ENCODE measurements around the gene NDUFB7. TPM values are rescaled to one million over a fixed set of nuclear protein-coding genes. Genes with fewer than 3 reads are reported as not detected.
A peak's percentile ranks its signal among the peaks of the same experiment; 100 is the strongest.
"Not testable (repeated sequence)": the region's sequence is repeated elsewhere in the genome, so short reads cannot be mapped to it uniquely, and the experiment has no call there.

Gene NDUFB7
- total RNA-seq, 1 donor from 2014 or later: 331 TPM

DNA sequence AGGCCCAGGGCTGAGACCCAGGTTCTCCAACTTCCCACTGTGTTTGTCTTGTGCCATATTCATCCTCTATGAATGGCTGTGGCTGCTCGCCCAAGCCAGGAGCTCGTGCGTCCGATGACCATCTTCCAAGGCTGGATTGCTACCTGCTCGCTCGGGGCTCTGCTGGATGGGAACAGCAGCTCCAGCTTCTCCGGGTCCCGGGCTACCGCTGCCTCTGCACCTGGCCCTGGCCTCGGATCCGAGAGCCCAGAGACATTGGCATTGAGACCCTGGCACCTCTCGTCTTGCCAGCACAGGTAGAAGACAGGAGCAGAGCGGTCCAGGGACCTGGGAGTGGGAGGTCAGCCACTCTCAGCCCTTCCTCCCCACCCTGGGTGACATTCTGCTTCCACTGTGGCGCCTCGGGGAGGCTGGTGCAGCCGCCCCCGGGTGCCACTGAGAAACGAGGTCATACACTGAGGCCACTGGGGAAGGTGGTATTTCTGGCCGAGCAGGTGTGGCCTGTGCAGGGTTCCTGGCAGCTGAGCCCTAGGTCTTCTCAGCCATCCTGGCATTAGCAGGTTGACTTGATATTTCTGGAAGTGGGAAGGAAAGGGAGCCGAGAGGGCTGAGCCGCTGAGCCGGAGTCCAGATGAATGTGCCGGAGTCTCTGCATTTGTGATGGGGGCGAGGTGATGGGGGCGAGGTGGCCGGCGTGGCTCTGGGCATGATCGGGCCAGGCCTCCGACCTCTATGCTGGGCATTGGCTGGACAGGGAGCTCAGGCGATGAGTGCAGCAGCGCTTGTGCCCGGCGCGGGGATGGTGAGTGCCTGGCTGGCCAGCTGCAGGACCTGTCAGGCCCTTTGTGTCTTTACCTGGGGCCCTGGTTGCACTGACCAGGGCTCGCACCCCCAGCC lies 18.6 kb downstream of the NDUFB7 start:
- no peak for DNase-seq (ENCODE audit: low read depth in 2 of 2)

DNA sequence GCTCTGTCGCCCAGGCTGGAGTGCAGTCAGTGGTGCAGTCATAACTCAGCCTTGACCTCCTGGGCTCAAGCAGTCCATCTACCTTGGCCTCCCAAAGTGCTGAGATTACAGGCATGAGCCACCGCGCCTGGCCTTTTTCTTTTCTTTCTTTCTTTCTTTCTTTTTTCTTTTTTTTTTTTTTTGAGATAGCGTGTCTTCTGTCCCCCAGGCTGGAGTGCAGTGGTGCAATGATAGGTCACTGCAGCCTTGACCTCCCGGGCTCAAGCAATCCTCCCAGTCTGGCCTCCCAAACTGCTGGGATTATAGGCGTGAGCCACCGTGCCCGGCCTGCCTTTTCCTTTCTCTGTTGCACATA lies 19.9 kb downstream of the NDUFB7 start:
- not testable (repeated sequence) for DNase-seq (ENCODE audit: low read depth in 2 of 2)

DNA sequence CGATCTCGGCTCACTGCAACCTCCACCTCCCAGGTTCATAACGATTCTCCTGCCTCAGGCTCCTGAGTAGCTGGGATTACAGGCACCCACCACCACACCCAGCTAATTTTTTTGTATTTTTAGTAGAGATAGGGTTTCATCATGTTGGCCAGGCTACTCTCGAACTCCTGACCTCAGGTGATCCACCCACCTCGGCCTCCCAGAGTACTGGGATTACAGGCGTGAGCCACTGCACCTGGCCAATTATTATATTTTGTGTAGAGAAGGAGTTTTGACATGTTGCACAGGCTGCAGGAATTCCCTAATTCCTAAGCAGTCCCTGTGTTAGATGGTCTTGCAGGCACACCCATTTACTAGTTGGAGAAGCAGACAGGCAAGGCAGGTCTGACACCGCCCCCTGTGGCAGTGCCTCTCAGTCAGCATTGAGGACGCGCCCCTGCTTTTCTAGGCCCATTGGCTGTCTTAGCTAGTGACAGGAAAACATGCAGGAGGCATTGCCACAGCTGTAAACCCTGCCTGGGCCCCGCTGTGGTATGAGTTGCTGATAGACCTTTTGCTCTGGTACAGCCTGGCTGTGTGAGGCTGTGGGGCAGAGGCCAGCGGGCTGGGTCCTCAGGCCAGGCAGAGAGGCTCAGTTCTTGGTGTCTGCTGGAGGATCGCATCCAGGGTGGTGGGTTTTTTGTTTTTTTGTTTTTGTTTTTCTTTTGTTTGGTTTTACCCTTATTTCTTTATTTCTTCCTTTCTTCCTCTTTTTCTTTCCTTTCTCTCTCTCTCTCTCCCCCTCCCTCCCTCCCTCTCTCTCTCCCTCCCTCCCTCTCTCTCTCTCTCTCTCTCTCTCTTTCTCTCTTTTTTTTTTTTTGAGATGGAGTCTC lies 20.5 kb downstream of the NDUFB7 start:
- DNase-seq (ENCODE audit: low read depth in 2 of 2): peak in 1 of 2 donors; percentile 43

DNA sequence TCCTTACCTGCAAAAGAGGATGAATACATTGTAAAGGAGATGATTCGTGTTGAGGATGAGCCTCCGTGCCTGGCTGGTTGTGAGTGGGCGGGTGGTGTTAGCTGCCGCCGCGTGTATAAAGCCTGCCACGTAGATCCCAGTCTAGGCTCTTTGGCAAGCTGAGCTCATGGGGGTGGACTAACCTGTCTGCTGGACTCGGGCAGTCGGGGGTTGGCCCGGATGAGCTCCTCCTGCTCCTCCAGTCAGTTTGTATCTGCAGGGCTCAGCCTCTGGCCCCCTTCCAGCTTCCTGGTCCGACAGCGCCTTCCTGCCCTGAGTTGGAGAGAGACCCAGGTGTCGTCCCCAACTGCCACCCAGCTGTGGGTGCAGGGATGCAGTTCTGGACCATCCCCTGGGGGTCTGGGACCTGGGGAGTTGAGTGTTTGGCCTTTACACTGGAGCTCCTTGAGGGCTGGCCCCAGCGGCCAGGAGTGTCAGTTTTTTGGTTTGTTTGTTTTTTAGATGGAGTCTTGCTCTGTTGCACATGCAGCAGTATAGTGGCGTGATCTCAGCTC lies 21.6 kb downstream of the NDUFB7 start:
- DNase-seq (ENCODE audit: low read depth in 2 of 2): peak in 1 of 2 donors; percentile 46

DNA sequence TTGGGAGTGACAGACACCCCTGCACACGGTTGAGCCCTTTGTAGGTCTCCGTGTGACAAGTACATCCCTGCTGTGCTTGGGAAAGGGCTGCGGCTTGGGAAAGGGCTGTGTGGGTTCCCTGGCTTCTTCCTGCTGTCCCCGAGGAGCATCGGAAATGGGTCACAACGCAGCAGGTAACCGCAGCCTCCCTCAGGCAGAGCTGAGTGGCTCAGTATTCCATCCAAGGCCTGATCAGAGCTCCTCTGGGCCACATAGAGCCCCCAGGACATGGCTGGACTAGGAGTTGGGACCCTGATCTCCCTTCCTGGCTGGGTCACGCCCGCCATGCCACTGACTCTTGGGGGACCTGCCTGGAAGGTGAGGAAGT lies 26.2 kb downstream of the NDUFB7 start:
- DNase-seq (ENCODE audit: low read depth in 2 of 2): no peak

DNA sequence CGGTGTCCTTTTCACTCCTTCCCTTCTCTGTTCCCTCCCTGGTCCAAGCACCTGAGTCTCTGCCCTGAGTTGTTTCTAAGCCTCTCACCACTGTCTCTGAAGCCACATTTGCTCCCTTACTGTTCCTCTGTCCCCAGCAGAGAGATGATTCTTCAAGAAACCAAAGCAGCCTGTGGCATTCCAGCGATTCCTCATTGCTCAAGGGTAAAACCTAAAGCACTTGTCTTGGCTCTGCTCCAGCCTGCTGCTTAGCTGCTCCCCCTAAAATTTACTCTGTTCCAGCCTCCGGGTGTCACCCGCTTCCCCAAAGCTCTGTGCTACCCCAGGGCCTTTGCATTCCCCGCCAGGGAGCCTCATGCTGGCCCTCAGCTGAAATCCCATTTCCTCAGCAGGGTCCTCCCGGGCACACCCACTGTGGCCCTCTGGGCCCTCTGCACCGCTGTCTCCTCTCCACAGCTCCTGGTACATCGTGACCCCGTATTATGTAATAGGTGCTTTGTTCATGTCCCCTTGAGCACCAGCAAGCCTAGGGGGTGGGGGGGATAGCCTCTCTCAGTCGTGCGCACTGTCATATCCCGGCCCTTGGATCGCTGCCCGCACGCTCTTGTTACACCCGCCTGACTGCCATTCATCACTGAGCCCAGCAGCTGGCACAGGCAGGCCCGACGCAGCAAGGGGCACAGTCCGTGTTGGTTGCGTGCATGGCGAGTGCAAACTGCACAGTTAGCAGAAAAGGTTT lies 26.7 kb downstream of the NDUFB7 start:
- no peak for DNase-seq (ENCODE audit: low read depth in 2 of 2)

DNA sequence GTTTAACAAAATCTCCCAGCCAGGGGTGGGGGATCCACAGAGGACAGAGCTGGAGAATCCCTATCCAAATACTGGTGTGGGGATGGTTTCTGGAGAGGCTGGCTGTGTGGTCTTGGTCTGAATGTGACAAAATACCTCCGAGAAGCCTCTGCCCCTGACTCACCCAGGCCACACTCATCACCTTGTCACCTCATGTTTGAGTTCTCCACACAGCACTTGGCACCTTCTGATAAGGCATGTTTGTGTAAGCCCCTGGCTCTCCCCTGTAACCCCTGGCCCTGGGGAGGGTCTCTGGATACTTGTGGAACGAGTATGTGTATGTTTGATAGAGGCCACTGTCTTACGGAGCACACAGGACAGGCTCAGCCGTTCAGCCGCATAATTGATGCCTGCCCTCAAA lies 27.8 kb downstream of the NDUFB7 start:
- no peak for DNase-seq (ENCODE audit: low read depth in 2 of 2)

DNA sequence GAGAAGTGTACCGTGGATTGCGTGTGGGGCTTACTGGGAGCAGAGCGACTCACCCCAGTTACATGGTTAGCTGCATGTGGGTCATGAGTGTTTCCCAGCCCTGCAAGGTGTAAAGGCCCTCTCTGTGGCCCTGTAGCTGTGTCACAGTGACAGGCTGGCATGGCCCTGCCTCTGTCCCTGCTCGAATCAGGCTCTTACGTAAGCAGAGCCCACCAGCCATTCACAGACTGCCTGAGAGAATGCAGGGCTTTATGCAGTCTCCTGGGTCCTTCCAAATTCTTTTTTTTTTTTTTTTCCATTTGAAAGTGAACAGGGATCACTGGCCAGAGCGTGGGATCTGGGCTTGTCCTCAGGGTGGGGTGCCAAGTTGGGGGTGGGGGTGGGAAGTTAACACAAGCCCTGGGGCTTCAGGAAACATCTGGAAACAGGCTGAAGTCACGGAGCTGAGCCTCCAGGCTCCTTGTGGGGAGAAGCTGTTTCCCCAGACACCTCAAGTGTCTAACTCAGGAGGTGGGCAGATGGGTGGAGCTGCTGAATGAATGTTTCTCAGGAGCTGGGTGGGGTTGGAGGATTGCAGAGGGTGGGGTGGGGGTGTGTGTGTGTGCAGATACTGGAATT lies 29.0 kb downstream of the NDUFB7 start:
- DNase-seq (ENCODE audit: low read depth in 2 of 2): no peak

DNA sequence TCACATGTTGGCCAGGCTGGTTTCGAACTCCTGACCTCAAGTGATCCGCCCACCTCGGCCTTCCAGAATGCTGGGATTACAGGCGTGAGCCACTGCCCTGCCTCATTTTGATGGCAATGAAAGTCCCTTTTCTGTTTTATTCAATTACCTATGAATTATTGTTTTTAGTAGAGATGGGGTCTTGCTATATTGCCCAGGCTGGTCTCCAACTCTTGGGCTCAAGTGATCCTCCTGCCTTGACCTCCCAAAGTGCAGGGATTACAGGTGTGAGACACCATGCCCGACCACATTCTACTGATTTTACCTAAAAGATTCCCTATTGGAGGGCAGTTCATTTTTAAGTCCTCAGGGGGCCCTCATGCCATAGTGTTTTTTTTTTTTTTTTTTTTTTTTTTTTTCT lies 29.9 kb downstream of the NDUFB7 start:
- not testable (repeated sequence) for DNase-seq (ENCODE audit: low read depth in 2 of 2)

DNA sequence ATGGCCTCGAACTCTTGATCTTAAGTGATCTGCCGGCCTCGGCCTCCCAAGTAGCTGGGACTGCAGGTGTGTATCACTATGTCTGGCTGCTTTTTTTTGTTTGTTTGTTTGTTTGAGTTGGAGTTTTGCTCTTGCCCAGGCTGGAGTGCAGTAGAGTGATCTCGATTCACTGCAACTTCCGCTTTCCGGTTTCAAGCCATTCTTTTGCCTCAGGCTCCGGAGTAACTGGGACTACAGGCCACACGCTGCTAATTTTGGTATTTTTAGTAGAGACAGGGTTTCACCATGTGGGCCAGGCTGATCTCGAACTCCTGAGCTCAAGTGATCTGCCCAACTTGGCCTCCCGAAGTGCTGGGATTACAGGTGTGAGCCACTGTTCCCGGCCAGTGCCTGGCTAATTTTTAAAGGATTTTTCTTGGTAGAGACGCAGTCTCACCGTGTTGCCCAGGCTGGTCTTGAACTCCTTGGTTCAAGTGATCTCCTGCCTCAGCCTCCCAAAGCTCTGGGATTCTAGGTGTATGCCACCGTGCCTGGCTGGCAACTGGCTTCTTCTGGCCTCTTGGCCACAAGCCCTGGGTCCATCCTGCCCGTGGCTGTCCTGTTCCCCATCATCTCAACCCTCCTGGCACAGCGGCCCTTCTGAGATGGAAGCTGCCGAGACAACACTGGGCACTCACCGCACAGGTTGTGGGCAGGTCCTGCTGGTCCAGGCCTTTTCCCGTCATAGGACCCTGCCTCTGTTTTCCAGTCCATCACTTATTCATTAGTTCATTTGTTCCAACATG lies 30.9 kb downstream of the NDUFB7 start:
- no peak for DNase-seq (ENCODE audit: low read depth in 2 of 2)

DNA sequence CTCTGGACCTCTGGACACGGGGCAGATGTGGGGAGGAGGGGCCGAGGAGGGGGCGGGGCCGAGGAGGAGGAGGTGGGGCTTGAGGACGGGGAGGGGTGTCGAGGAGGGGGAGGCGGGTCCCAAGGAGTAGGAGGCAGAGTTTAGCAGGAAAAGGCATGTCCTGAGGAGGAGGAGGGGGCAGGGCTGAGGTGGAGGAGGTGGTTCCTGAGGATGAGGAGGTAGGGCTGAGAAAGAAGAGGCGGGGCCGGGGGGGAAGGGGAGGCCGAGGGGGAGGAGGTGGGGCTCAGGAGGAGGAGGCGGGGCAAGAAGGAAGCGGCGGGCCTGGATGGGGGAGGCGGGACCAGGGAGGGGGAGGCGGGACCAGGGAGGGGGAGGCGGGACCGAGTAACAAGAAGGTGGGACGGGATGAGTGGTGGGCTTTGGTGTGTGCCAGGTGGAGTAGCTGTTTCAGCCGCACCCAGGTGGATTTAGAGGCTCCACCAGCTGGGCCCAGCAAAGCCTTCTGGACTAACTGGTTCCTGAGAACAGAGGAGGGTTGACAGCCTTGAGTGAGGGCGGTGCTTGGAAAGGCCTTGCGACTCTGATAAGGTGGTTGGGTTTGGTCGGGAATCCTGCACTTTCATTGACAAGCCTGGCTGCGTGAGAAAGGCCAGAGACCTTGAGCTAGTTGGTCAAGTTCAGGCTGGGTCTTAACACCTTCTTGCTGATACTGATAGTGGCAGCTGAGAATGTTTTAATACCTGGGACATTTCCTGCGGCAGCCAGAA lies 34.8 kb downstream of the NDUFB7 start:
- DNase-seq (ENCODE audit: low read depth in 2 of 2): peak in 1 of 2 donors; percentile 77

DNA sequence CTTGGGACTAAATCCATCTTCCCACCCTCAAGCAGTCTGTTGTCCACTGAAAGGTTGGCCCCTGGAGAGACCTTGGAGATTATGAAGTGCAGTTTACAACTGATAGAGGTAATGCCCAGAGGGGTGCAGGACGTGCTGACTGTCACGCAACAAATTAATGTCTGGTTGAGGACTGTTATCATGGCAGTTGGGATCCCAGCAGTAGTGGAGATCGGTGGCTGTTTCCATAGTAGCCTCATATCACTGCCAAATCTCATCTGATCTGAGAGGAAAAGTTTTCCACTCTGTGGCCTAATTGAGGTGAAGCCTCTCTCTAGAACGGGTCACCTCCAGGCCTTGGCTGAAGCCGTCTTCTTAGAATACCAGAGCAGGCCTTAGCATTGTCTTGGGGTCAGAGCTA lies 38.4 kb downstream of the NDUFB7 start:
- DNase-seq (ENCODE audit: low read depth in 2 of 2): no peak

DNA sequence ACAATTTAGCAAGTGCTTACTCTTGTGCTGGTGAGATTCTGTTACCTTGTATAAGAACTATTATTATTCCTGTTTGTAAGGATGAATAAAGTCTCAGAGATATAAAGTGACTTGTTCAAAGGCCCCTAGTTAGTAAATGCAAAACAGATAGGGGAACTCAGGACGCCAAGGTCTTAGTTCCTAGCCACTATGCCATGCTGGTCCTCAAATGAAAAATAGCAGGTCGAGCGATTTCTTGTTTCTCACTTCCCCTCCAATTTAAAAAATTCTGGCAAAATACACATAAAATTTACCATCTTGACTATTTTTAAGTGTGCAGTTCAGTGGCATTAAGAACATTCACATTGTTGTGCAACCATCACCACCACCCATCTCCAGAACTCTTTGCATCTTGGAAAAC lies 41.4 kb downstream of the NDUFB7 start:
- DNase-seq (ENCODE audit: low read depth in 2 of 2): no peak

DNA sequence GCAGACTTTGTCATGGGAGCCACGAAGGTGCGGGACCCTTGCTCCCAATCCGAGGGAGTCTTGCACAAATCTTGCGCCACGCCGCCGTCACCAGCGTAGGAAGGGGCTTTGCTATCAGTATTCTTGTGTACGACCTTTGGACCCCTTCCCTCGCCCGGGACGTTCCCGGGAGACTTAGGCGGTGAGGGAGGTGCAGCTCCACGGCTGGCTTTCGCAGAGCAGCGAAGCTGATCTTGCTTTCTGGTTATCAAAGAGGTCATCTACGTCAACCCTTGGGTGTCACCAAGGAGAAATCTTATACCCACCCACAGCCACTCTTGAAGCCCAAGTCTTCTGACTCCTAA lies 41.9 kb downstream of the NDUFB7 start:
- DNase-seq (ENCODE audit: low read depth in 2 of 2): no peak

DNA sequence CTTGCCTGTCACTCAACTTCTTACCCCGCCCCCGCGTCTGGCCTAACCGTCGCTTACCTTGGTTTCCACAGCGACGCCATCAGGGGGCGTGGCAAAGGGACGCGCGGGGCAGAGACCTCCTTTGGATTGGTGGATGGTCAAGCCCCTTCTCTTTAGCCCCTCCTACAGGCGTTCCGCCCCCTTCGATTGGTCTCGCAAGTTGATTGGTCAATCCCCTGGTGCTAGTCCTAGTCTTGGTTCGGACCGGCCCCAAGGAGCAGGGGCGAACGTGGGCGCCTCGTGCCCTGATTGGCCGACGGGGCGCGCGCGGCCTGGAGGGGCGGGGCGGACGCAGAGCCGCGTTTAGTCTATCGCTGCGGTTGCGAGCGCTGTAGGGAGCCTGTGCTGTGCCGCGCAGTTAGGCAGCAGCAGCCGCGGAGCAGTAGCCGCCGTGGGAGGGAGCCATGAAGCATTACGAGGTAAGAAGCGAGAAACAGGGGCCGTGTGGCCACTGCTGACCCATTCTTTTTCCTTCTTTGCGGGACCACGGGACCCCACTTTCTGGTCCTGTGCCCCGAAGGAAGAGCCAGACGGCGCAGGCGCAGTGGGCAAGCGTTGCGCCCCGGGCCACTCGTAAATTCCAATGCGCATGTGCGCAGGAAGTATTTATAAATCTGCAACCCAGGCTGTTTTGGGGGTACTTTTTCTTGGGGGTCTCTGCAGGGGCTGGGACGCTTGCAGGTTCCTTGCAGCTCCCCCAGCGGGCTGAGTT lies 42.4 kb downstream of the NDUFB7 start, which contains the start of gene TECR:
Gene TECR, plus strand, starts transcription at position 341 of the 751 bp plus-strand sequence. Its CDS starts 103 bp downstream, at position 444.
- peak; percentile 100 for DNase-seq (ENCODE audit: low read depth in 2 of 2)

DNA sequence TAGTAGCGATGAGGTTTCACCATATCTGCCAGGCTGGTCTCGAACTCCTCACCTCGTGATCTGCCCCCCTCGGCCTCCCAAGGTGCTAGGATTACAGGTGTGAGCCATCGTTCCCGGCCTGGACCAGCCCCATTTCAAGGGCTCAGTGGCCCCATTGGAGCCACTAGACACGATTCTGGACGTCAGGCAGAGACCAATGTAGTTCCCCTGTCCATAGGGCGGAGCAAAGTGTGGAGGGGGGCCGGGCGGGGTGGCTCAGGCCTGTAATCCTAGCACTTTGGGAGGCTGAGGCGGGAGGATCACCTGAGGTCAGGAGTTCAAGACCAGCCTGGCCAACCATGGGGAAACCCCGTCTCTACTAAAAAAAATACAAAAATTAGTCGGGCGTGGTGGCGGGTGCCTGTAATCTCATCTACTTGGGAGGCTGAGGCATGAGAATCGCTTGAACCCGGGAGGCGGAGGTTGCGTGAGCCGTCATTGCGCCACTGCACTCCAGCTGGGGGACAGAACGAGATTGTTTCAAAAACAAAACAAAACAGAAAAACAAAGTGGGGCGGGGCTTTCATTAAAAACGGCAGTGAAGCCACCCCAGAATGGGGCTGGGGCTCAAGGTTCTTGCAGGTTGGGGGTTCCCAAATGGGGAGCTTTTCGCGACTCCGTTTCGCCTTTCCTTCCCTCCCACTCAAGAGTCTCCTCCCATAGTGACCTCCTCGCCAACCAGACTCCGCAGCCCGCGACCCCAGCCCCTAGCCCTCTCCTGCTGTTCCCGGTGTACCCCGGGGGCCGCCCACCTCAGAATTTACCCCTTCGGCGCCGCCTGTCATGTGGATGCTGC lies 43.2 kb downstream of the NDUFB7 start:
- DNase-seq (ENCODE audit: low read depth in 2 of 2): no peak

DNA sequence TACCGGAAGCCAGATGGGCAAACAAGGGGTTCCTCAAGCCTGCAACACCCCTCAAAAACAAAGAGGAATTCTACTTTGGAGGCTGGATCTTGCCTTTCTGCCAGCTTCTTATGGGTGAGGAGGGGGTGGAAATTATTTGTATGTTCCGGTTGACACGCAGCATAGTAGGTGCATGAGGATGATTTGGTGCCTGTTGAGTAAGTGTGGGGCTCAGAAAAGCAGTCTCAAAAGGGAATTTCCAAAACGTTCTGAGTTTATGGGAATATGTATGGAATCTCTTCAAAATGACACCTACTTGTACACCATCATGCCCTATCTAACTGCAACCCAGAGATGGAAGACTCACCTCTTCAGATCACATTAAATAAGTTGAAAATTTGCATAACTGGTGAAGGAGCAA lies 45.4 kb downstream of the NDUFB7 start:
- no peak for DNase-seq (ENCODE audit: low read depth in 2 of 2)

DNA sequence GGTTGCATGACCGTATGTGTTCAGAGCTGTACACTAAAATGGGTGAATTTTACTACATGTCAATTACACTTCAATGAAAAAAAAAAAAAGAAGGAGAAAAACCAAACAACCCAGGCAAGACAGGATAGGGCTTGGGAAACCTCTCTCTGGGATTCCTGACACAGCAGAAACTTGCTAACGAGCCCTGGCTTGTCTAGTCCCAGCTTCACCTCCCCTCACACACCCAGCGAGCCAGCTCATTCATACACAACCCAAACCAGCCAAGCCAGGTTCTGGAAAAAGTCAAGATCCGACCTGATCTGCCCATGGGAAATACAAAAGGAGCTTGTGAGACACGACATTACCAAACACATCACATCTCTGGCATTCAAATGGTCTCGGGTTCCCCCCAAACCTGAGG lies 46.1 kb downstream of the NDUFB7 start:
- no peak for DNase-seq (ENCODE audit: low read depth in 2 of 2)
